Measurements from ENCODE around the gene VPS51.
A peak's percentile ranks its signal among the peaks of the same experiment; 100 is the strongest.

VPS51 gene

GRCh38 chr11:65102142-65103095, 6.4 kb downstream of the VPS51 start:
- Histone ChIP-seq H3K4me3 (no peak overlapping the region), H3K27ac (peak overlapping the region in 6 of 21 experiments; percentile 1 to 36 (median 20))

GRCh38 chr11:65103476-65103875, 7.5 kb downstream of the VPS51 start:
- Histone ChIP-seq H3K4me3 (no peak overlapping the region), H3K27ac (peak overlapping the region in 1 of 21 experiments; percentile 10)

GRCh38 chr11:65104628-65105027, 8.6 kb downstream of the VPS51 start:
- Histone ChIP-seq H3K27ac (no peak overlapping the region), H3K4me3 (no peak overlapping the region)

- H3K27ac ChIP-seq = no peak overlapping the region
- H3K4me3 ChIP-seq = no peak overlapping the region
These were observed 11.1 kb downstream of the VPS51 start for GRCh38 chr11:65107078-65107477.

- H3K4me3 ChIP-seq = no peak overlapping the region
- H3K27ac ChIP-seq = peak overlapping the region in 3 of 21 experiments; percentile 4 to 33 (median 31)
These were observed 11.9 kb downstream of the VPS51 start for GRCh38 chr11:65107751-65108468.

GRCh38 chr11:65108469-65109123, 12.6 kb downstream of the VPS51 start:
- peak overlapping the region in 5 of 21 experiments; percentile 27 to 60 (median 33) for H3K27ac ChIP-seq
- H3K4me3 ChIP-seq = no peak overlapping the region

- no peak overlapping the region for H3K4me3 ChIP-seq
- peak overlapping the region in 2 of 21 experiments; percentile 25 to 27 for H3K27ac ChIP-seq
These were observed 13.5 kb downstream of the VPS51 start for GRCh38 chr11:65109231-65110198.

- peak overlapping the region in 7 of 21 experiments; percentile 11 to 58 (median 37) for H3K27ac ChIP-seq
- no peak overlapping the region for H3K4me3 ChIP-seq
These were observed 14.4 kb downstream of the VPS51 start for GRCh38 chr11:65110354-65110861.

- peak overlapping the region in 4 of 21 experiments; percentile 18 to 58 (median 44) for H3K27ac ChIP-seq
These were observed 15.2 kb downstream of the VPS51 start for GRCh38 chr11:65111159-65111743.

GRCh38 chr11:65111744-65112545, 15.9 kb downstream of the VPS51 start, which contains the start of gene TM7SF2:
Gene TM7SF2 (plus strand): TSS chr11:65111872. CDS start chr11:65112016, 144 bp downstream.
- Histone ChIP-seq H3K4me3 (peak within 1 kb of the TSS; percentile 33 to 52 (median 37)), H3K27ac (peak within 1 kb of the TSS in 18 of 21 experiments; percentile 11 to 78 (median 51))

More at GRCh38 chr11:65111159-65111743, 15.2 kb downstream of the VPS51 start:
- peak overlapping the region in 5 of 7 experiments; percentile 33 to 52 (median 40) for H3K4me3 ChIP-seq

- peak overlapping the region in 18 of 21 experiments; percentile 11 to 78 (median 50) for H3K27ac ChIP-seq
- peak overlapping the region; percentile 33 to 52 (median 37) for H3K4me3 ChIP-seq
These were observed 16.7 kb downstream of the VPS51 start for GRCh38 chr11:65112546-65113360.

- Histone ChIP-seq H3K4me3 (peak overlapping the region in 5 of 7 experiments; percentile 33 to 52 (median 37)), H3K27ac (peak overlapping the region in 6 of 21 experiments; percentile 32 to 76 (median 50))
These were observed 17.3 kb downstream of the VPS51 start for GRCh38 chr11:65113361-65113756.

GRCh38 chr11:65113839-65114238, 17.8 kb downstream of the VPS51 start:
- H3K27ac ChIP-seq = no peak overlapping the region
- H3K4me3 ChIP-seq = no peak overlapping the region

- H3K27ac ChIP-seq = no peak overlapping the region
- H3K4me3 ChIP-seq = no peak overlapping the region
These were observed 18.6 kb downstream of the VPS51 start for GRCh38 chr11:65114538-65115171.

GRCh38 chr11:65115361-65116082, 19.5 kb downstream of the VPS51 start:
- peak overlapping the region in 1 of 21 experiments; percentile 90 for H3K27ac ChIP-seq
- H3K4me3 ChIP-seq = peak overlapping the region in 1 of 7 experiments; percentile 86
